Measurements from ENCODE around the gene PSPH.

PSPH gene

GRCh38 chr7:55983537-55983936 lies 67.7 kb downstream of the PSPH start:
- no peak overlapping the region for H3K27ac ChIP-seq (replicated peaks; ENCODE audit: low read length)
- no peak overlapping the region for H4K91ac ChIP-seq (ENCODE audit: low read depth, low read length, poor library complexity)
- no peak overlapping the region for H3K4me2 ChIP-seq (ENCODE audit: insufficient read depth, low read length, poor library complexity, severe bottlenecking)
- no peak overlapping the region for H3K9ac ChIP-seq (ENCODE audit: low read depth, low read length, poor library complexity)
- no peak overlapping the region for H2BK120ac ChIP-seq (ENCODE audit: low read depth, low read length)
- no peak overlapping the region for H3K4ac ChIP-seq (ENCODE audit: low read length)
- H3K14ac ChIP-seq (ENCODE audit: low read length) = no peak overlapping the region
- no peak overlapping the region for H3K4me3 ChIP-seq (ENCODE audit: low read length in 2 of 2)
- H3K4me1 ChIP-seq (ENCODE audit: control insufficient read depth in 2 of 2, insufficient read depth in 1 of 2, low read depth in 1 of 2, low read length in 2 of 2) = no peaks in the 10 kb centered on the region
- no peak overlapping the region for H2BK15ac ChIP-seq (ENCODE audit: low read length)
- H3K36me3 ChIP-seq (replicated peaks in 1 of 2; ENCODE audit: control insufficient read depth in 2 of 2, insufficient read depth in 2 of 2, low read length in 2 of 2) = peaks cover 16 to 94% of the 10 kb centered on the region in 2 donors
- H2BK5ac ChIP-seq (ENCODE audit: low read length) = no peak overlapping the region
- no peak overlapping the region for H2AFZ ChIP-seq (ENCODE audit: low read length)
- no peaks in the 10 kb centered on the region for H3K27me3 ChIP-seq (ENCODE audit: control insufficient read depth in 3 of 3, insufficient read depth in 3 of 3, low read depth in 1 of 3, low read length in 3 of 3)
- H4K8ac ChIP-seq (ENCODE audit: low read depth, low read length) = no peak overlapping the region
- H3K23ac ChIP-seq (ENCODE audit: low read depth, low read length, poor library complexity) = no peak overlapping the region
- no CpG with 5 or more reads among the region's 3 CpGs for WGBS, 2 donors (ENCODE audit: extremely low coverage in 2 of 2, insufficient read length in 2 of 2, insufficient replicate concordance in 1 of 2)
- H3K79me1 ChIP-seq (ENCODE audit: low read depth, low read length) = no peaks in the 10 kb centered on the region
- no peak overlapping the region for H2AK5ac ChIP-seq (ENCODE audit: low read depth, low read length)
- no peak for DNase-seq (ENCODE audit: low spot score)
- no peaks in the 10 kb centered on the region for H3K9me3 ChIP-seq (replicated peaks in 1 of 2; ENCODE audit: control insufficient read depth in 2 of 2, insufficient read depth in 1 of 2, low read depth in 1 of 2, low read length in 2 of 2)
- H2BK12ac ChIP-seq (ENCODE audit: low read length) = no peak overlapping the region
- H3K18ac ChIP-seq (ENCODE audit: low read length) = no peak overlapping the region

GRCh38 chr7:55980266-55980665 lies 71.0 kb downstream of the PSPH start:
- H3K36me3 ChIP-seq (replicated peaks in 1 of 2; ENCODE audit: control insufficient read depth in 2 of 2, insufficient read depth in 2 of 2, low read length in 2 of 2) = peaks cover 21 to 84% of the 10 kb centered on the region in 2 donors
- no peak overlapping the region for H3K18ac ChIP-seq (ENCODE audit: low read length)
- no peak overlapping the region for H2BK15ac ChIP-seq (ENCODE audit: low read length)
- no peak overlapping the region for H3K4ac ChIP-seq (ENCODE audit: low read length)
- no peak overlapping the region for H2BK12ac ChIP-seq (ENCODE audit: low read length)
- no peak overlapping the region for H3K27ac ChIP-seq (replicated peaks; ENCODE audit: low read length)
- H3K4me2 ChIP-seq (ENCODE audit: insufficient read depth, low read length, poor library complexity, severe bottlenecking) = no peak overlapping the region
- H3K14ac ChIP-seq (ENCODE audit: low read length) = no peak overlapping the region
- H2BK5ac ChIP-seq (ENCODE audit: low read length) = no peak overlapping the region
- H3K9ac ChIP-seq (ENCODE audit: low read depth, low read length, poor library complexity) = no peak overlapping the region
- no peak overlapping the region for H3K4me3 ChIP-seq (ENCODE audit: low read length in 2 of 2)
- WGBS, 2 donors (ENCODE audit: extremely low coverage in 2 of 2, insufficient read length in 2 of 2, insufficient replicate concordance in 1 of 2) = no CpG with 5 or more reads among the region's 3 CpGs
- H4K8ac ChIP-seq (ENCODE audit: low read depth, low read length) = no peak overlapping the region
- no peak overlapping the region for H4K91ac ChIP-seq (ENCODE audit: low read depth, low read length, poor library complexity)
- H2AK5ac ChIP-seq (ENCODE audit: low read depth, low read length) = no peak overlapping the region
- no peaks in the 10 kb centered on the region for H3K27me3 ChIP-seq (ENCODE audit: control insufficient read depth in 3 of 3, insufficient read depth in 3 of 3, low read depth in 1 of 3, low read length in 3 of 3)
- H2AFZ ChIP-seq (ENCODE audit: low read length) = no peak overlapping the region
- H2BK120ac ChIP-seq (ENCODE audit: low read depth, low read length) = no peak overlapping the region
- no peak for DNase-seq (ENCODE audit: low spot score)
- H3K79me1 ChIP-seq (ENCODE audit: low read depth, low read length) = peaks cover 2% of the 10 kb centered on the region
- H3K9me3 ChIP-seq (replicated peaks in 1 of 2; ENCODE audit: control insufficient read depth in 2 of 2, insufficient read depth in 1 of 2, low read depth in 1 of 2, low read length in 2 of 2) = no peaks in the 10 kb centered on the region
- no peak overlapping the region for H3K23ac ChIP-seq (ENCODE audit: low read depth, low read length, poor library complexity)
- H3K4me1 ChIP-seq (ENCODE audit: control insufficient read depth in 2 of 2, insufficient read depth in 1 of 2, low read depth in 1 of 2, low read length in 2 of 2) = no peaks in the 10 kb centered on the region

- Histone ChIP-seq H2BK120ac (ENCODE audit: low read depth, low read length) (no peak overlapping the region), H2BK5ac (ENCODE audit: low read length) (no peak overlapping the region), H4K91ac (ENCODE audit: low read depth, low read length, poor library complexity) (no peak overlapping the region), H3K4ac (ENCODE audit: low read length) (no peak overlapping the region), H3K4me2 (ENCODE audit: insufficient read depth, low read length, poor library complexity, severe bottlenecking) (no peak overlapping the region), H3K27me3 (ENCODE audit: control insufficient read depth in 3 of 3, insufficient read depth in 3 of 3, low read depth in 1 of 3, low read length in 3 of 3) (no peaks in the 10 kb centered on the region), H3K36me3 (replicated peaks in 1 of 2; ENCODE audit: control insufficient read depth in 2 of 2, insufficient read depth in 2 of 2, low read length in 2 of 2) (peaks cover 15 to 64% of the 10 kb centered on the region in 2 donors), H3K18ac (ENCODE audit: low read length) (no peak overlapping the region), H3K23ac (ENCODE audit: low read depth, low read length, poor library complexity) (no peak overlapping the region), H3K4me3 (ENCODE audit: low read length in 2 of 2) (no peak overlapping the region), H2AFZ (ENCODE audit: low read length) (no peak overlapping the region), H2BK12ac (ENCODE audit: low read length) (no peak overlapping the region), H4K8ac (ENCODE audit: low read depth, low read length) (no peak overlapping the region), H3K9me3 (replicated peaks in 1 of 2; ENCODE audit: control insufficient read depth in 2 of 2, insufficient read depth in 1 of 2, low read depth in 1 of 2, low read length in 2 of 2) (no peaks in the 10 kb centered on the region), H3K79me1 (ENCODE audit: low read depth, low read length) (peaks cover 2% of the 10 kb centered on the region), H2AK5ac (ENCODE audit: low read depth, low read length) (no peak overlapping the region), H3K4me1 (ENCODE audit: control insufficient read depth in 2 of 2, insufficient read depth in 1 of 2, low read depth in 1 of 2, low read length in 2 of 2) (no peaks in the 10 kb centered on the region), H3K9ac (ENCODE audit: low read depth, low read length, poor library complexity) (no peak overlapping the region), H3K27ac (replicated peaks; ENCODE audit: low read length) (no peak overlapping the region), H2BK15ac (ENCODE audit: low read length) (no peak overlapping the region), H3K14ac (ENCODE audit: low read length) (no peak overlapping the region)
- no peak for DNase-seq (ENCODE audit: low spot score)
- no CpG with 5 or more reads among the region's 4 CpGs for WGBS, 2 donors (ENCODE audit: extremely low coverage in 2 of 2, insufficient read length in 2 of 2, insufficient replicate concordance in 1 of 2)
Observed at GRCh38 chr7:55977831-55978230, 73.4 kb downstream of the PSPH start.

- Histone ChIP-seq H2BK5ac (ENCODE audit: low read length) (no peak overlapping the region), H2AK5ac (ENCODE audit: low read depth, low read length) (no peak overlapping the region), H3K4me2 (ENCODE audit: insufficient read depth, low read length, poor library complexity, severe bottlenecking) (no peak overlapping the region), H3K23ac (ENCODE audit: low read depth, low read length, poor library complexity) (no peak overlapping the region), H2BK12ac (ENCODE audit: low read length) (no peak overlapping the region), H2AFZ (ENCODE audit: low read length) (no peak overlapping the region), H3K9me3 (replicated peaks in 1 of 2; ENCODE audit: control insufficient read depth in 2 of 2, insufficient read depth in 1 of 2, low read depth in 1 of 2, low read length in 2 of 2) (peaks cover 0 to 4% of the 10 kb centered on the region in 2 donors), H3K9ac (ENCODE audit: low read depth, low read length, poor library complexity) (no peak overlapping the region), H3K14ac (ENCODE audit: low read length) (no peak overlapping the region), H3K18ac (ENCODE audit: low read length) (no peak overlapping the region), H3K4ac (ENCODE audit: low read length) (no peak overlapping the region), H3K36me3 (replicated peaks in 1 of 2; ENCODE audit: control insufficient read depth in 2 of 2, insufficient read depth in 2 of 2, low read length in 2 of 2) (peaks cover 13 to 51% of the 10 kb centered on the region in 2 donors), H3K4me3 (ENCODE audit: low read length in 2 of 2) (no peak overlapping the region), H2BK15ac (ENCODE audit: low read length) (no peak overlapping the region), H4K91ac (ENCODE audit: low read depth, low read length, poor library complexity) (no peak overlapping the region), H3K27ac (replicated peaks; ENCODE audit: low read length) (no peak overlapping the region), H2BK120ac (ENCODE audit: low read depth, low read length) (no peak overlapping the region), H3K79me1 (ENCODE audit: low read depth, low read length) (peaks cover 2% of the 10 kb centered on the region), H3K27me3 (ENCODE audit: control insufficient read depth in 3 of 3, insufficient read depth in 3 of 3, low read depth in 1 of 3, low read length in 3 of 3) (no peaks in the 10 kb centered on the region), H3K4me1 (ENCODE audit: control insufficient read depth in 2 of 2, insufficient read depth in 1 of 2, low read depth in 1 of 2, low read length in 2 of 2) (no peaks in the 10 kb centered on the region), H4K8ac (ENCODE audit: low read depth, low read length) (no peak overlapping the region)
- WGBS, 2 donors (ENCODE audit: extremely low coverage in 2 of 2, insufficient read length in 2 of 2, insufficient replicate concordance in 1 of 2) = no CpG with 5 or more reads among the region's 7 CpGs
- no peak for DNase-seq (ENCODE audit: low spot score)
Observed at GRCh38 chr7:55975988-55976633, 75.1 kb downstream of the PSPH start.
